ENCODE data around the gene SYT12. TPM values are rescaled to one million over a fixed set of nuclear protein-coding genes. Genes with fewer than 3 reads are reported as not detected.

Gene SYT12
- total and polyA plus RNA-seq, 2 of the 8 experiments (the other 6 are each of a cell fraction or from before 2014, with no cell fraction given) = 1.4 to 3.3 TPM

GRCh38 chr11:67062526-67063373, 39.8 kb downstream of the SYT12 start:
- ChIA-PET CTCF (ENCODE audit: partially characterized antibody) (interaction anchor here (0.6 to 1.9 kb wide), 5 partner anchors 9 to 1044 kb away, joined by 3 to 12 read pairs (median 3); no protein-coding TSS in a partner anchor), POLR2A (ENCODE audit: partially characterized antibody) (interaction anchor here (0.6 to 1.2 kb wide), 2 partner anchors 11 to 46 kb away, joined by 3 to 4 read pairs; no protein-coding TSS in a partner anchor)
- H2BK12ac ChIP-seq (ENCODE audit: low read depth, low read length) = no peak overlapping the region
- no peak overlapping the region for H3K4me3 ChIP-seq (ENCODE audit: extremely low read depth in 1 of 4, insufficient read depth in 2 of 4, low read depth in 3 of 4, low read length in 4 of 4)
- no peak overlapping the region for H3K56ac ChIP-seq (replicated peaks; ENCODE audit: insufficient read length, low read depth, low read length)
- 86% methylated on average over 13 of the region's 13 CpGs; no CpG with 5 or more reads in 1 of the 2 experiments for WGBS, 2 experiments (ENCODE audit: extremely low coverage in 1 of 2, insufficient coverage in 1 of 2, insufficient read length in 1 of 2, insufficient replicate concordance in 2 of 2, low coverage in 1 of 2, low lambda C conversion rate in 2 of 2, missing lambda C conversion rate in 1 of 2)
- no peak overlapping the region; the same call in 1 of the 2 replicates for H2AK5ac ChIP-seq (ENCODE audit: low read depth, low read length)
- peaks cover 0 to under 1% (median under 1%) of the 10 kb centered on the region in 4 experiments; a peak in 2 of 7 replicates for H3K27me3 ChIP-seq (replicated peaks in 1 of 4; ENCODE audit: control insufficient read depth in 3 of 4, extremely low read depth in 1 of 4, insufficient read depth in 3 of 4, low read length in 3 of 4)
- no peak overlapping the region for H4K91ac ChIP-seq (replicated peaks; ENCODE audit: insufficient read length, low read length)
- H3K79me2 ChIP-seq (ENCODE audit: control insufficient read depth in 1 of 2, insufficient read depth in 2 of 2, low read length in 2 of 2) = no peaks in the 10 kb centered on the region
- H3K36me3 ChIP-seq (ENCODE audit: control insufficient read depth in 2 of 4, insufficient read depth in 4 of 4, low read length in 3 of 4) = no peaks in the 10 kb centered on the region
- H2BK20ac ChIP-seq (ENCODE audit: low read length) = no peak overlapping the region
- H4K8ac ChIP-seq (ENCODE audit: extremely low read depth, insufficient read depth, low read length) = no peak overlapping the region
- H3K4me1 ChIP-seq (replicated peaks in 1 of 4; ENCODE audit: control insufficient read depth in 3 of 4, insufficient read depth in 4 of 4, low read length in 3 of 4) = no peaks in the 10 kb centered on the region; a peak in 2 of 7 replicates
- H2BK5ac ChIP-seq (ENCODE audit: low read depth, low read length) = no peak overlapping the region
- H3K9ac ChIP-seq (replicated peaks in 1 of 4; ENCODE audit: extremely low read depth in 1 of 4, low read depth in 3 of 4, low read length in 3 of 4) = no peak overlapping the region
- DNase-seq (ENCODE audit: low read depth in 1 of 2, low spot score in 2 of 2) (no peak), FAIRE-seq (no peak)
- H3K14ac ChIP-seq (ENCODE audit: insufficient read length) = no peak overlapping the region
- no peak overlapping the region for H3K27ac ChIP-seq (ENCODE audit: low read depth, low read length)
- no peak overlapping the region for H3K18ac ChIP-seq (ENCODE audit: extremely low read depth, low read length)
- no peak overlapping the region for H3K4ac ChIP-seq (replicated peaks; ENCODE audit: insufficient read length, low read depth, low read length)
- H4K20me1 ChIP-seq (replicated peaks in 1 of 2; ENCODE audit: control insufficient read depth in 1 of 2, insufficient read depth in 2 of 2, low read length in 2 of 2) = no peaks in the 10 kb centered on the region
- no peak overlapping the region for H3K4me2 ChIP-seq (ENCODE audit: insufficient read depth in 1 of 2, low read depth in 2 of 2, low read length in 2 of 2)
- no peaks in the 10 kb centered on the region for H3K9me3 ChIP-seq (ENCODE audit: insufficient read depth in 2 of 2, low read depth in 1 of 2, low read length in 1 of 2)
- no peak overlapping the region for H2BK120ac ChIP-seq (replicated peaks; ENCODE audit: low read depth, low read length)
- no peaks in the 10 kb centered on the region for H3K23me2 ChIP-seq (ENCODE audit: low read depth, low read length)
- no peak overlapping the region for H4K5ac ChIP-seq (ENCODE audit: insufficient read length, low read depth, low read length)
- H2BK15ac ChIP-seq (ENCODE audit: low read length) = no peak overlapping the region
- H3K23ac ChIP-seq (ENCODE audit: insufficient read length) = no peak overlapping the region
- H3K79me1 ChIP-seq (ENCODE audit: low read depth, low read length) = no peaks in the 10 kb centered on the region
- no peak overlapping the region for H2AFZ ChIP-seq (ENCODE audit: low read length)
- TF ChIP-seq CTCF (IDR thresholded peaks at IDR 0.05; ENCODE audit: control extremely low read depth in 1 of 3, insufficient read depth in 1 of 3, low read depth in 1 of 3, low read length in 3 of 3) = no peak
- no peak for TF ChIP-seq SUZ12 (IDR thresholded peaks at IDR 0.05; ENCODE audit: low read length)
- no peak for TF ChIP-seq RNF2 (IDR thresholded peaks at IDR 0.05; ENCODE audit: borderline replicate concordance, low read depth, low read length, missing control alignments, poor library complexity, severe bottlenecking)
- TF ChIP-seq JUND (IDR thresholded peaks at IDR 0.05; ENCODE audit: low read length) = no peak
